ENCODE data around the gene LEFTY1. TPM values are rescaled to one million over a fixed set of nuclear protein-coding genes. Genes with fewer than 3 reads are reported as not detected.

LEFTY1 gene
- total RNA-seq, 4 donors from 2014 or later, result 0.35 to 1.4 TPM; not detected in 2

- Histone ChIP-seq H3K4me3 (peak overlapping the region in 1 of 2 donors; percentile 95), H3K9me3 (no peaks in the 10 kb centered on the region), H3K27me3 (no peaks in the 10 kb centered on the region), H3K27ac (peak overlapping the region in 3 of 4 donors; percentile 45 to 87 (median 83)), H3K36me3 (peaks cover 0 to 20% of the 10 kb centered on the region in 2 donors), H3K4me1 (peaks cover 0 to 58% (median 28%) of the 10 kb centered on the region in 3 donors)
- WGBS, 2 donors (ENCODE audit: low coverage in 1 of 2), result no CpG with 5 or more reads among the region's 2 CpGs
- no peak for ATAC-seq
- no peak for TF ChIP-seq CTCF (IDR thresholded peaks at IDR 0.05)
- TF ChIP-seq EP300 (IDR thresholded peaks at IDR 0.05), result no peak
- TF ChIP-seq POLR2AphosphoS5 (IDR thresholded peaks at IDR 0.05), result no peak
- TF ChIP-seq POLR2A (IDR thresholded peaks at IDR 0.05), result no peak
These were observed 8.7 kb downstream of the LEFTY1 start for GRCh38 chr1:225880222-225880588.

- no peak for ATAC-seq
- Histone ChIP-seq H3K36me3 (peaks cover 0 to 25% of the 10 kb centered on the region in 2 donors), H3K4me3 (no peak overlapping the region), H3K27ac (peak overlapping the region in 3 of 4 donors; percentile 45 to 87 (median 83)), H3K27me3 (no peaks in the 10 kb centered on the region), H3K9me3 (no peaks in the 10 kb centered on the region), H3K4me1 (peaks cover 0 to 58% (median 28%) of the 10 kb centered on the region in 3 donors)
- WGBS, 2 donors (ENCODE audit: low coverage in 1 of 2), result 50 to 74% methylated on average over 1 to 3 of the region's 8 CpGs
- TF ChIP-seq POLR2A (IDR thresholded peaks at IDR 0.05), result no peak
- no peak for TF ChIP-seq CTCF (IDR thresholded peaks at IDR 0.05)
These were observed 9.3 kb downstream of the LEFTY1 start for GRCh38 chr1:225879521-225880221.

GRCh38 chr1:225878282-225878681 lies 10.7 kb downstream of the LEFTY1 start:
- Histone ChIP-seq H3K36me3 (peaks cover 0 to 39% of the 10 kb centered on the region in 2 donors), H3K4me1 (peaks cover 0 to 52% (median 28%) of the 10 kb centered on the region in 3 donors), H3K9me3 (no peaks in the 10 kb centered on the region), H3K27me3 (no peaks in the 10 kb centered on the region), H3K4me3 (no peak overlapping the region), H3K27ac (peak overlapping the region in 3 of 4 donors; percentile 34 to 83 (median 58))
- ATAC-seq, result no peak
- no peak for TF ChIP-seq POLR2AphosphoS5 (IDR thresholded peaks at IDR 0.05)
- TF ChIP-seq EP300 (IDR thresholded peaks at IDR 0.05), result no peak
- TF ChIP-seq CTCF (IDR thresholded peaks at IDR 0.05), result no peak
- no peak for TF ChIP-seq POLR2A (IDR thresholded peaks at IDR 0.05)
- WGBS, 2 donors (ENCODE audit: low coverage in 1 of 2), result 84% methylated on average over 2 of the region's 4 CpGs

GRCh38 chr1:225877580-225877979 lies 11.4 kb downstream of the LEFTY1 start:
- Histone ChIP-seq H3K27ac (peak overlapping the region in 3 of 4 donors; percentile 34 to 83 (median 58)), H3K4me1 (peaks cover 0 to 48% (median 28%) of the 10 kb centered on the region in 3 donors), H3K4me3 (no peak overlapping the region), H3K36me3 (peaks cover 0 to 46% of the 10 kb centered on the region in 2 donors), H3K9me3 (no peaks in the 10 kb centered on the region), H3K27me3 (no peaks in the 10 kb centered on the region)
- ATAC-seq, result peak; percentile 26
- WGBS, 2 donors (ENCODE audit: low coverage in 1 of 2), result 9 to 13% methylated on average over 4 to 6 of the region's 10 CpGs
- TF ChIP-seq CTCF (IDR thresholded peaks at IDR 0.05) (peak in 3 of 4 experiments; percentile 39 to 59 (median 40)), POLR2A (IDR thresholded peaks at IDR 0.05) (no peak), EP300 (IDR thresholded peaks at IDR 0.05) (no peak), POLR2AphosphoS5 (IDR thresholded peaks at IDR 0.05) (peak; percentile 10)

Data from gastroesophageal sphincter (tissue), 4 donors.